Heart left ventricle (tissue), 16 donors: Measurements from ENCODE around the gene UGGT2. TPM values are rescaled to one million over a fixed set of nuclear protein-coding genes. Genes with fewer than 3 reads are reported as not detected.

ENCODE experiments used
- ATAC-seq, 4 donors: fragments of 200-7000 bp; cut with Tn5 transposase; one replicate each; pipeline ENCODE4 v1.9.1; 2020 to 2022; ENCODE audit warnings: moderate library complexity in 4 of 4, mild to moderate bottlenecking in 3 of 4, moderate number of reproducible peaks in 1 of 4
- DNase-seq, 5 donors: peaks; one replicate each; pipeline ENCODE4 v3.0.0-alpha.2; 2020
- H3K27ac ChIP-seq, 12 donors: fragments of 200-600 bp; sonication (generic) in 4 of 12; one replicate each; pipeline versions ENCODE4 v1.5.0 to v1.8.0; 2016 to 2022; ENCODE audit warnings: mild to moderate bottlenecking in 2 of 12
- H3K27me3 ChIP-seq, 9 donors: fragments of 200-600 bp; sonication (generic) in 2 of 9; one replicate each; pipeline versions ENCODE4 v1.5.1 to v1.8.0; 2016 to 2022; ENCODE audit warnings: mild to moderate bottlenecking in 3 of 9
- H3K36me3 ChIP-seq, 9 donors: fragments of 200-600 bp; sonication (generic) in 2 of 9; one replicate each; pipeline versions ENCODE4 v1.5.0 to v1.8.0; 2018 to 2022; ENCODE audit warnings: mild to moderate bottlenecking in 2 of 9
- H3K4me1 ChIP-seq, 12 donors: fragments of 200-600 bp; sonication (generic) in 4 of 12; one replicate each; pipeline versions ENCODE4 v1.5.0 to v1.8.0; 2016 to 2022; ENCODE audit warnings: mild to moderate bottlenecking in 3 of 12
- H3K4me3 ChIP-seq, 12 donors: fragments of 200-600 bp; sonication (generic) in 4 of 12; one replicate each; pipeline versions ENCODE4 v1.5.0 to v1.8.0; 2017 to 2022; ENCODE audit warnings: mild to moderate bottlenecking in 9 of 12, moderate library complexity in 4 of 12
- H3K9me3 ChIP-seq, 12 donors: fragments of 200-600 bp; sonication (generic) in 4 of 12; one replicate each; pipeline versions ENCODE4 v1.5.0 to v1.8.0; 2016 to 2022; ENCODE audit warnings: mild to moderate bottlenecking in 1 of 12
- CTCF ChIP-seq, 12 donors: fragments of 200-600 bp; sonication (generic) in 4 of 12; IDR thresholded peaks; one replicate each; pipeline versions ENCODE4 v1.5.0 to v1.8.0; 2018 to 2022; ENCODE audit warnings: antibody characterized with exemption in 12 of 12, mild to moderate bottlenecking in 5 of 12
- POLR2A ChIP-seq, 2 donors: fragments of 450-650 bp; IDR thresholded peaks; one replicate each; pipeline ENCODE4 v1.6.1; 2017; ENCODE audit warnings: antibody characterized with exemption in 2 of 2, mild to moderate bottlenecking in 2 of 2, moderate library complexity in 2 of 2
- WGBS, 4 donors: extraction: QIAGEN DNeasy Blood & Tissue Kit in 2 of 4; methylation state at CpG; one replicate each; pipeline versions ENCODE4 v1.1.5 to v1.1.7; 2013 to 2018; 5-methylcytosine and 5-hydroxymethylcytosine counted together
- intact Hi-C, 10 donors: fragments of 100-400 bp; cut with DNase I; formaldehyde crosslinking; loops; one replicate each; pipeline versions ENCODE4 v1.11.1 to v1.14.2; 2022
- polyA plus RNA-seq, 2 donors: library from polyadenylated mRNA; stranded (reverse); fragments of 200-250 nt; gene quantifications; one replicate each; pipeline ENCODE4 v1.2.3, GENCODE V29; 2013
- total RNA-seq, 9 donors: library from RNA; depleted of rRNA in 2 of 9; stranded (reverse); fragments of >200 nt in 2 of 9; fragmentation: NEBNext Ultra II Directional in 3 of 9; extraction: Animal tissue kit (Norgen Biotek cat#: 25700) in 3 of 9; gene quantifications; one replicate each; pipeline versions ENCODE4 v1.1.0 to v1.2.4, GENCODE V29; 2016 to 2023
- donor health status: ischemic (EF 13 %, LVEDD 7.1; RV severe dilation, severe dysfunction).
- donor health status: healthy with polysubstance abuse.
- donor health status: DM: no; HTN: yes; CAD: no.
- donor health status: DM: no; HTN: no; CAD: no.
- donor health status: ischemic (EF 25% LVEDD 6.9; RV normal size, moderate dysfunction).
- donor health status: ischemic (EF 25% LVEDD 5.7; RV mildly dilated, moderate dysfunction).
- donor health status: healthy.
- donor health status: DM: yes; HTN: yes; CAD: no.
- donor health status: ischemic (EF 35%, LVEDD 5.7; RV mildly dilated, moderate dysfunction).
- donor health status: nonischemic (EF 11% LVEDD 7.7; RV severe dilation, severe dysfunction).
- donor health status: DM: yes; HTN: yes; CAD: no.
- donor health status: PGD.
- donor health status: ischemic (EF 29% LVEDD 5.4; RV normal size, mild dysfunction).
- donor health status: nonischemic (EF 23%, LVEDD 6.1; RV moderate dilation, normal function).

UGGT2 gene
- total and polyA plus RNA-seq, 11 donors, result 4.3 to 15.9 (median 13.3) TPM

GRCh38 chr13:95968906-95969305 is 84.3 kb downstream of the UGGT2 start:
- TF ChIP-seq POLR2A (IDR thresholded peaks at IDR 0.05), result no peak
- TF ChIP-seq CTCF (IDR thresholded peaks at IDR 0.05), result no peak
- no peaks in the 10 kb centered on the region for H3K27me3 ChIP-seq
- 64 to 83% (median 70%) methylated on average over 2 of the region's 2 CpGs for WGBS, 4 donors

GRCh38 chr13:95957331-95957730 is 95.9 kb downstream of the UGGT2 start:
- Histone ChIP-seq H3K4me1 (no peaks in the 10 kb centered on the region), H3K9me3 (peaks cover 0 to 37% (median 20%) of the 10 kb centered on the region in 12 donors), H3K36me3 (peaks cover 0 to 7% (median 0%) of the 10 kb centered on the region in 9 donors), H3K27ac (no peak overlapping the region), H3K27me3 (no peaks in the 10 kb centered on the region), H3K4me3 (no peak overlapping the region)
- no peak for DNase-seq
- no peak for TF ChIP-seq POLR2A (IDR thresholded peaks at IDR 0.05)
- TF ChIP-seq CTCF (IDR thresholded peaks at IDR 0.05), result no peak
- peak in 1 of 4 donors; percentile 18 for ATAC-seq
- 44 to 52% (median 47%) methylated on average over 2 of the region's 2 CpGs for WGBS, 4 donors
- intact Hi-C loops, result no loop called here

More at GRCh38 chr13:95968906-95969305, 84.3 kb downstream of the UGGT2 start:
- DNase-seq (no peak), ATAC-seq (no peak)
- Histone ChIP-seq H3K4me1 (no peaks in the 10 kb centered on the region), H3K27ac (no peak overlapping the region), H3K4me3 (no peak overlapping the region), H3K36me3 (peaks cover 0 to 17% (median 0%) of the 10 kb centered on the region in 9 donors), H3K9me3 (peaks cover 0 to 13% (median 0%) of the 10 kb centered on the region in 12 donors)
- intact Hi-C loops, result no loop called here

DNA sequence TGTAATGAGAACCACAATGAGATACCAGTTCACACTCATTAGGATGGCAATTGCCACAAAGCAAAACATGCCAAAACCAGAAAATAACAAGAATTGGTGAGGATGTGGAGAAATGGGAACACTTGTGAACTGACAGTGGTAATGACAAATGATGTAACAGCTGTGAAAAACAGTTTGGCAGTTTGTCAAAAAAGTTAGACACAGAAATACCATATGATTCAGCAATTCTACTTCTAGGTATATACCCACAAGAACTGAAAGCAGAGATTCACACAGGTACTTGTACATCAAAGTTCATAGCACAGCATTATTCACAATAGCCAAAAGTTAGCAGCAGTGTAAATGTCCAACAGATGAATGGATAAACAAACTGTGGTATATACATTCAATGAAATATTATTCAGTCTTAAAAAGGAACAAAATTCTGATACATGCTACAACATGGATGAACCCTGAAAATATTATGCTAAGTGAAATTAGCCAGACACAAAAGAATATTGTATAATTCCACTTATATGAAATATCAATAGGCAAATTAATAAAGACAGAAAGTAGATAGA is 96.5 kb downstream of the UGGT2 start:
- Histone ChIP-seq H3K27me3 (no peaks in the 10 kb centered on the region), H3K36me3 (peaks cover 0 to 7% (median 0%) of the 10 kb centered on the region in 9 donors), H3K27ac (no peak overlapping the region), H3K9me3 (peaks cover 0 to 30% (median 18%) of the 10 kb centered on the region in 12 donors), H3K4me3 (no peak overlapping the region), H3K4me1 (no peaks in the 10 kb centered on the region)
- no peak for ATAC-seq
- intact Hi-C loops, result no loop called here
- TF ChIP-seq CTCF (IDR thresholded peaks at IDR 0.05) (no peak), POLR2A (IDR thresholded peaks at IDR 0.05) (no peak)
- no peak for DNase-seq

DNA sequence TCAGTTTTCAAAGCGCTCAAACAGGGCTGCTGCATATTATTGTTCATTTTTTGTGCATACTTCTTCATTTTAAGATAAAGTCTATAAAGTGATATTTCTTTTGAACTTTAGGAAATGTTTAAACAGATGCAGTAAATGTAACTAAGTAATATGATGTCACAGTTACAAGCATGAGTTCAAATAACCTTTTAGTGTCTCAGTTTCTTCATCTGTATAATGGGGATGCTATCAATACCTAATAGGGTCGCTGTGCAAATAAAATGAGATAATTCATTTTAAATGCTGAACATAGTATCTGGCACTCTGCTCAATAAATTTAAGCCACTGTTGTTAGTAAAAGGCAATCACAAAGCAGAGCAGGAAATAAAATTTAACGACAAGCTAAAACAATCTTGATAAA is 97.5 kb downstream of the UGGT2 start:
- H3K9me3 ChIP-seq, result peaks cover 0 to 28% (median 9%) of the 10 kb centered on the region in 12 donors
- H3K27ac ChIP-seq, result no peak overlapping the region
- no peaks in the 10 kb centered on the region for H3K27me3 ChIP-seq
- peaks cover 0 to 7% (median 0%) of the 10 kb centered on the region in 9 donors for H3K36me3 ChIP-seq
- no peaks in the 10 kb centered on the region for H3K4me1 ChIP-seq
- no peak overlapping the region for H3K4me3 ChIP-seq
- TF ChIP-seq POLR2A (IDR thresholded peaks at IDR 0.05) (no peak), CTCF (IDR thresholded peaks at IDR 0.05) (no peak)
- intact Hi-C loops, result no loop called here
- ATAC-seq (no peak), DNase-seq (no peak)
- WGBS, 4 donors, result 96 to 99% (median 98%) methylated on average over 3 of the region's 3 CpGs
